Measurements from ENCODE around the gene EPHA5.

Gene EPHA5

DNA sequence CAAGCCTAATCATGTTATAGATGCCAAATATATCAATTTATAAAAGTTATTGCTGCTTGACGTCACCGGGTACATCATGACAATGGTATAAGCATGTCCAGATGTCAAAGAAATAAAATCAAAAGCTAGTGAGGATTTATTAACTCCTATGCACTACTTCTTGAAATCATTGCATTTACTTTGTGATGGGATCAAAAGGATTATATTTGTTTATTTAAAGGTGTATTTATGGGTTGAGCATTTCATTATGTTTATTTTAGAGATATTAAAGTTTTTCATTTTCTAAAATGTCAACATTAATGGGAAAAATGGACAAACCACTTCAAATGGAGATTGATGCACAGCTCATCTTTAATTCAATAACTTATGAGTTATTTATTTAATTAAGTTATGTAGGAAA is 277.8 kb downstream of the EPHA5 start:
- no peak for DNase-seq (ENCODE audit: low read depth in 1 of 2, low spot score in 1 of 2)
- H3K4me3 ChIP-seq (replicated peaks; ENCODE audit: insufficient read depth, low read length): no peak overlapping the region
- H3K27ac ChIP-seq (replicated peaks): no peak overlapping the region
- TF ChIP-seq POLR2AphosphoS5 (IDR thresholded peaks at IDR 0.05; ENCODE audit: low read depth) (no peak), SPI1 (IDR thresholded peaks at IDR 0.05; ENCODE audit: borderline replicate concordance, low read depth) (no peak), GABPA (IDR thresholded peaks at IDR 0.05; ENCODE audit: low read depth) (no peak)
- TF ChIP-seq, protein P1, sequence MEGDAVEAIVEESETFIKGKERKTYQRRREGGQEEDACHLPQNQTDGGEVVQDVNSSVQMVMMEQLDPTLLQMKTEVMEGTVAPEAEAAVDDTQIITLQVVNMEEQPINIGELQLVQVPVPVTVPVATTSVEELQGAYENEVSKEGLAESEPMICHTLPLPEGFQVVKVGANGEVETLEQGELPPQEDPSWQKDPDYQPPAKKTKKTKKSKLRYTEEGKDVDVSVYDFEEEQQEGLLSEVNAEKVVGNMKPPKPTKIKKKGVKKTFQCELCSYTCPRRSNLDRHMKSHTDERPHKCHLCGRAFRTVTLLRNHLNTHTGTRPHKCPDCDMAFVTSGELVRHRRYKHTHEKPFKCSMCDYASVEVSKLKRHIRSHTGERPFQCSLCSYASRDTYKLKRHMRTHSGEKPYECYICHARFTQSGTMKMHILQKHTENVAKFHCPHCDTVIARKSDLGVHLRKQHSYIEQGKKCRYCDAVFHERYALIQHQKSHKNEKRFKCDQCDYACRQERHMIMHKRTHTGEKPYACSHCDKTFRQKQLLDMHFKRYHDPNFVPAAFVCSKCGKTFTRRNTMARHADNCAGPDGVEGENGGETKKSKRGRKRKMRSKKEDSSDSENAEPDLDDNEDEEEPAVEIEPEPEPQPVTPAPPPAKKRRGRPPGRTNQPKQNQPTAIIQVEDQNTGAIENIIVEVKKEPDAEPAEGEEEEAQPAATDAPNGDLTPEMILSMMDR (IDR thresholded peaks at IDR 0.05; ENCODE audit: insufficient read depth, low read length): no peak
- TF ChIP-seq, protein P2, sequence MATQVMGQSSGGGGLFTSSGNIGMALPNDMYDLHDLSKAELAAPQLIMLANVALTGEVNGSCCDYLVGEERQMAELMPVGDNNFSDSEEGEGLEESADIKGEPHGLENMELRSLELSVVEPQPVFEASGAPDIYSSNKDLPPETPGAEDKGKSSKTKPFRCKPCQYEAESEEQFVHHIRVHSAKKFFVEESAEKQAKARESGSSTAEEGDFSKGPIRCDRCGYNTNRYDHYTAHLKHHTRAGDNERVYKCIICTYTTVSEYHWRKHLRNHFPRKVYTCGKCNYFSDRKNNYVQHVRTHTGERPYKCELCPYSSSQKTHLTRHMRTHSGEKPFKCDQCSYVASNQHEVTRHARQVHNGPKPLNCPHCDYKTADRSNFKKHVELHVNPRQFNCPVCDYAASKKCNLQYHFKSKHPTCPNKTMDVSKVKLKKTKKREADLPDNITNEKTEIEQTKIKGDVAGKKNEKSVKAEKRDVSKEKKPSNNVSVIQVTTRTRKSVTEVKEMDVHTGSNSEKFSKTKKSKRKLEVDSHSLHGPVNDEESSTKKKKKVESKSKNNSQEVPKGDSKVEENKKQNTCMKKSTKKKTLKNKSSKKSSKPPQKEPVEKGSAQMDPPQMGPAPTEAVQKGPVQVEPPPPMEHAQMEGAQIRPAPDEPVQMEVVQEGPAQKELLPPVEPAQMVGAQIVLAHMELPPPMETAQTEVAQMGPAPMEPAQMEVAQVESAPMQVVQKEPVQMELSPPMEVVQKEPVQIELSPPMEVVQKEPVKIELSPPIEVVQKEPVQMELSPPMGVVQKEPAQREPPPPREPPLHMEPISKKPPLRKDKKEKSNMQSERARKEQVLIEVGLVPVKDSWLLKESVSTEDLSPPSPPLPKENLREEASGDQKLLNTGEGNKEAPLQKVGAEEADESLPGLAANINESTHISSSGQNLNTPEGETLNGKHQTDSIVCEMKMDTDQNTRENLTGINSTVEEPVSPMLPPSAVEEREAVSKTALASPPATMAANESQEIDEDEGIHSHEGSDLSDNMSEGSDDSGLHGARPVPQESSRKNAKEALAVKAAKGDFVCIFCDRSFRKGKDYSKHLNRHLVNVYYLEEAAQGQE (IDR thresholded peaks at IDR 0.05; ENCODE audit: insufficient replicate concordance, low read depth): no peak
- H3K27me3 ChIP-seq (ENCODE audit: insufficient read depth, poor library complexity, severe bottlenecking): no peaks in the 10 kb centered on the region

GRCh38 chr4:65391814-65392213 is 278.5 kb downstream of the EPHA5 start:
- TF ChIP-seq, protein P2 (IDR thresholded peaks at IDR 0.05; ENCODE audit: insufficient replicate concordance, low read depth): no peak
- TF ChIP-seq SPI1 (IDR thresholded peaks at IDR 0.05; ENCODE audit: borderline replicate concordance, low read depth): no peak
- TF ChIP-seq, protein P1 (IDR thresholded peaks at IDR 0.05; ENCODE audit: insufficient read depth, low read length): no peak
- TF ChIP-seq POLR2AphosphoS5 (IDR thresholded peaks at IDR 0.05; ENCODE audit: low read depth): no peak
- TF ChIP-seq GABPA (IDR thresholded peaks at IDR 0.05; ENCODE audit: low read depth): no peak

GRCh38 chr4:65391382-65391781 is 278.9 kb downstream of the EPHA5 start:
- TF ChIP-seq SPI1 (IDR thresholded peaks at IDR 0.05; ENCODE audit: borderline replicate concordance, low read depth) (no peak), POLR2AphosphoS5 (IDR thresholded peaks at IDR 0.05; ENCODE audit: low read depth) (no peak), GABPA (IDR thresholded peaks at IDR 0.05; ENCODE audit: low read depth) (no peak)
- TF ChIP-seq, protein P1 (IDR thresholded peaks at IDR 0.05; ENCODE audit: insufficient read depth, low read length): no peak
- TF ChIP-seq, protein P2 (IDR thresholded peaks at IDR 0.05; ENCODE audit: insufficient replicate concordance, low read depth): no peak
- H3K27me3 ChIP-seq (ENCODE audit: insufficient read depth, poor library complexity, severe bottlenecking): no peaks in the 10 kb centered on the region
- H3K4me3 ChIP-seq (replicated peaks; ENCODE audit: insufficient read depth, low read length): no peak overlapping the region
- no peak overlapping the region for H3K27ac ChIP-seq (replicated peaks)
- DNase-seq (ENCODE audit: low read depth in 1 of 2, low spot score in 1 of 2): no peak

More at GRCh38 chr4:65391814-65392213, 278.5 kb downstream of the EPHA5 start:
- Histone ChIP-seq H3K4me3 (replicated peaks; ENCODE audit: insufficient read depth, low read length) (no peak overlapping the region), H3K27me3 (ENCODE audit: insufficient read depth, poor library complexity, severe bottlenecking) (no peaks in the 10 kb centered on the region), H3K27ac (replicated peaks) (no peak overlapping the region)
- no peak for DNase-seq (ENCODE audit: low read depth in 1 of 2, low spot score in 1 of 2)
